SK-N-SH (cell line): Measurements from ENCODE around the gene TMUB1. TPM values are rescaled to one million over a fixed set of nuclear protein-coding genes. Genes with fewer than 3 reads are reported as not detected.

Experiments used
- CTCF ChIA-PET: fragments of 300-600, 350-600 bp; formaldehyde crosslinking; extraction: SDS; loops from one replicate; lab custom pipeline; 2021; lab: Yijun Ruan, JAX
- POLR2A ChIA-PET: fragments of 350-600 bp; sonication (Branson Sonifier 250); formaldehyde crosslinking; extraction: SDS; loops from one replicate; lab custom pipeline; 2020; ENCODE audit warnings: antibody characterized with exemption, inconsistent platforms; lab: Yijun Ruan, JAX
- DNase-seq: peaks from one replicate; pipeline ENCODE4 v3.0.0; 2012
- H2AFZ ChIP-seq: fragments of 200-600 bp; sonication (generic); 2 replicates; pipeline ENCODE4 v1.8.1; 2016; ENCODE audit warnings: antibody characterized with exemption, mild to moderate bottlenecking, low read depth
- H3F3A ChIP-seq: fragments of 200-600 bp; sonication (generic); replicated peaks from 2 replicates; pipeline ENCODE3; 2016; ENCODE audit warnings: antibody characterized with exemption, mild to moderate bottlenecking; ENCODE audit not compliant: insufficient read depth
- H3K27ac ChIP-seq, 2 experiments: fragments of 200-500 bp in 1 of 2; fragments of 200-600 bp in 1 of 2; sonication (Bioruptor generic) in 1 of 2; sonication (generic), shearing (Covaris generic) in 1 of 2; 2 replicates each; pipeline versions ENCODE4 v1.5.1 to v1.6.1; 2014 to 2016; ENCODE audit warnings: low read depth in 2 of 2, inconsistent platforms in 1 of 2, low read length in 1 of 2, mild to moderate bottlenecking in 1 of 2, mixed read lengths in 1 of 2
- H3K27me3 ChIP-seq: fragments of 200-600 bp; sonication (generic), shearing (Covaris generic); 2 replicates; pipeline ENCODE4 v1.6.1; 2016; ENCODE audit warnings: mixed run types; ENCODE audit not compliant: insufficient read depth
- H3K36me3 ChIP-seq, 2 experiments: fragments of 200-500 bp in 1 of 2; fragments of 200-600 bp in 1 of 2; sonication (Bioruptor generic) in 1 of 2; sonication (generic) in 1 of 2; replicated peaks in 1 of 2; 2 replicates each; pipeline versions ENCODE3 to v1.5.1; 2014 to 2016; ENCODE audit warnings: low read length in 1 of 2, mild to moderate bottlenecking in 1 of 2; ENCODE audit not compliant: insufficient read depth in 2 of 2, control insufficient read depth in 1 of 2
- H3K4me1 ChIP-seq, 2 experiments: fragments of 200-500 bp in 1 of 2; fragments of 200-600 bp in 1 of 2; sonication (Bioruptor generic) in 1 of 2; sonication (generic), shearing (Covaris generic) in 1 of 2; 2 replicates each; pipeline versions ENCODE4 v1.5.1 to v1.6.1; 2014 to 2016; ENCODE audit warnings: low read depth in 1 of 2, low read length in 1 of 2, mixed run types in 1 of 2; ENCODE audit not compliant: insufficient read depth in 2 of 2, control insufficient read depth in 1 of 2
- H3K4me2 ChIP-seq: fragments of 200-600 bp; sonication (generic), shearing (Covaris generic); 2 replicates; pipeline ENCODE4 v1.6.1; 2017; ENCODE audit warnings: mixed run types
- H3K4me3 ChIP-seq, 2 experiments: fragments of 200-500 bp in 1 of 2; fragments of 200-600 bp in 1 of 2; sonication (Bioruptor generic) in 1 of 2; sonication (generic), shearing (Covaris generic) in 1 of 2; 2 replicates each; pipeline versions ENCODE4 v1.5.1 to v1.8.1; 2014 to 2016; ENCODE audit warnings: low read depth in 2 of 2, inconsistent platforms in 1 of 2, low read length in 1 of 2, mild to moderate bottlenecking in 1 of 2, mixed read lengths in 1 of 2, moderate library complexity in 1 of 2
- H3K79me2 ChIP-seq: fragments of 200-600 bp; sonication (generic); 2 replicates; pipeline ENCODE4 v1.8.1; 2017; ENCODE audit warnings: mild to moderate bottlenecking; ENCODE audit not compliant: insufficient read depth
- H3K9ac ChIP-seq: fragments of 200-600 bp; sonication (generic); 2 replicates; pipeline ENCODE4 v1.6.1; 2017; ENCODE audit warnings: mixed run types
- H3K9me2 ChIP-seq: fragments of 200-600 bp; sonication (generic); 2 replicates; pipeline ENCODE4 v1.6.1; 2017; ENCODE audit warnings: mixed run types
- H3K9me3 ChIP-seq: fragments of 200-600 bp; sonication (generic); 2 replicates; pipeline ENCODE4 v1.6.1; 2017; ENCODE audit warnings: mixed run types, mild to moderate bottlenecking, moderate library complexity
- H4K20me1 ChIP-seq: fragments of 200-600 bp; sonication (generic); 2 replicates; pipeline ENCODE4 v1.6.1; 2017; ENCODE audit warnings: mild to moderate bottlenecking, mixed run types; ENCODE audit not compliant: insufficient read depth
- CHD2 ChIP-seq: fragments of 150-350 bp; IDR thresholded peaks from 2 replicates; pipeline ENCODE4 v1.6.1; 2018; ENCODE audit warnings: low read length; ENCODE audit not compliant: partially characterized antibody
- ELF1 ChIP-seq: IDR thresholded peaks from 2 replicates; pipeline ENCODE4 v1.4.0; 2012
- EZH2phosphoT487 ChIP-seq: fragments of 200-600 bp; sonication (generic); IDR thresholded peaks from 2 replicates; pipeline ENCODE4 v1.6.1; 2017; ENCODE audit warnings: low read depth, mixed run types, mild to moderate bottlenecking, antibody characterized with exemption, moderate library complexity, borderline replicate concordance
- FOXM1 ChIP-seq: IDR thresholded peaks from 2 replicates; pipeline ENCODE4 v1.4.0; 2012; ENCODE audit warnings: low read depth, mild to moderate bottlenecking
- GATA2 ChIP-seq: sonication (generic); formaldehyde crosslinking; IDR thresholded peaks from 2 replicates; pipeline ENCODE4 v1.5.0; 2020; ENCODE audit warnings: mild to moderate bottlenecking, missing genetic modification reagents
- JUND ChIP-seq: IDR thresholded peaks from 2 replicates; pipeline ENCODE4 v1.4.0; 2012
- MAX ChIP-seq: IDR thresholded peaks from 2 replicates; pipeline ENCODE4 v1.4.0; 2012; ENCODE audit warnings: low read depth
- MXI1 ChIP-seq: IDR thresholded peaks from 2 replicates; pipeline ENCODE4 v1.6.1; 2012; ENCODE audit warnings: mild to moderate bottlenecking, low read depth, low read length, improper control_type of control experiment
- NFIC ChIP-seq: IDR thresholded peaks from 2 replicates; pipeline ENCODE4 v1.4.0; 2012; ENCODE audit warnings: borderline replicate concordance
- RCOR1 ChIP-seq: fragments of 150-350 bp; IDR thresholded peaks from 2 replicates; pipeline ENCODE4 v1.6.1; 2017; ENCODE audit warnings: antibody characterized with exemption, low read length
- RXRA ChIP-seq: IDR thresholded peaks from 2 replicates; pipeline ENCODE4 v1.4.0; 2012; ENCODE audit warnings: low read depth, mild to moderate bottlenecking, borderline replicate concordance
- TAF1 ChIP-seq: IDR thresholded peaks from 2 replicates; pipeline ENCODE4 v1.6.1; 2012; ENCODE audit warnings: low read depth, mild to moderate bottlenecking, low read length, moderate library complexity, borderline replicate concordance
- TCF12 ChIP-seq: IDR thresholded peaks from 2 replicates; pipeline ENCODE4 v1.4.0; 2012
- TEAD4 ChIP-seq: IDR thresholded peaks from 2 replicates; pipeline ENCODE4 v1.4.0; 2012; ENCODE audit warnings: mild to moderate bottlenecking, borderline replicate concordance; ENCODE audit not compliant: insufficient read depth
- WGBS: methylation state at CpG from one replicate; pipeline ENCODE4 v1.1.6; 2017; ENCODE audit warnings: low lambda C conversion rate; 5-methylcytosine and 5-hydroxymethylcytosine counted together
- polyA plus RNA-seq, 3 experiments: library from polyadenylated mRNA; depleted of rRNA; stranded (reverse); fragments of >200 nt; gene quantifications; 2 replicates each; pipeline ENCODE4 v1.2.3, GENCODE V29; 2012
- TF ChIP-seq, protein P1 (sequence below): fragments of 200-600 bp; sonication (generic); IDR thresholded peaks from 2 replicates; pipeline ENCODE4 v1.6.1; 2017; ENCODE audit warnings: antibody characterized with exemption, mild to moderate bottlenecking, moderate library complexity

The TMUB1 gene
- polyA plus RNA-seq, 1 of the 3 experiments (the other 2 are of a cell fraction): 60.6 TPM

- Histone ChIP-seq H3K9ac (no peak overlapping the region), H3K9me2 (no peaks in the 10 kb centered on the region), H3F3A (no peaks in the 10 kb centered on the region), H3K4me2 (no peak overlapping the region), H3K9me3 (no peaks in the 10 kb centered on the region), H3K4me3 (no peak overlapping the region), H2AFZ (no peak overlapping the region), H3K79me2 (peaks cover 5% of the 10 kb centered on the region; the same call in 1 of the 2 replicates), H3K36me3 (peaks cover 20 to 89% of the 10 kb centered on the region in 2 experiments), H3K4me1 (peaks cover 0 to 34% of the 10 kb centered on the region in 2 experiments; a peak in 1 of 4 replicates), H3K27me3 (no peaks in the 10 kb centered on the region), H3K27ac (peak overlapping the region in 1 of 2 experiments; percentile 13; a peak in 1 of 4 replicates), H4K20me1 (peaks cover 9% of the 10 kb centered on the region; the same call in 1 of the 2 replicates)
- ChIA-PET CTCF (interaction anchor here (1.0 to 18.0 kb wide), 9 partner anchors 9 to 113 kb away, joined by 3 to 243 read pairs (median 7); partner anchors contain the start of gene GBX1), POLR2A (interaction anchor here (0.9 kb wide), 1 partner anchor 36 kb away, joined by 3 read pairs; no protein-coding TSS in a partner anchor)
- no peak for DNase-seq
- no peak for TF ChIP-seq RCOR1
- TF ChIP-seq TCF12: no peak
- TF ChIP-seq MAX: no peak
- TF ChIP-seq, protein P1, sequence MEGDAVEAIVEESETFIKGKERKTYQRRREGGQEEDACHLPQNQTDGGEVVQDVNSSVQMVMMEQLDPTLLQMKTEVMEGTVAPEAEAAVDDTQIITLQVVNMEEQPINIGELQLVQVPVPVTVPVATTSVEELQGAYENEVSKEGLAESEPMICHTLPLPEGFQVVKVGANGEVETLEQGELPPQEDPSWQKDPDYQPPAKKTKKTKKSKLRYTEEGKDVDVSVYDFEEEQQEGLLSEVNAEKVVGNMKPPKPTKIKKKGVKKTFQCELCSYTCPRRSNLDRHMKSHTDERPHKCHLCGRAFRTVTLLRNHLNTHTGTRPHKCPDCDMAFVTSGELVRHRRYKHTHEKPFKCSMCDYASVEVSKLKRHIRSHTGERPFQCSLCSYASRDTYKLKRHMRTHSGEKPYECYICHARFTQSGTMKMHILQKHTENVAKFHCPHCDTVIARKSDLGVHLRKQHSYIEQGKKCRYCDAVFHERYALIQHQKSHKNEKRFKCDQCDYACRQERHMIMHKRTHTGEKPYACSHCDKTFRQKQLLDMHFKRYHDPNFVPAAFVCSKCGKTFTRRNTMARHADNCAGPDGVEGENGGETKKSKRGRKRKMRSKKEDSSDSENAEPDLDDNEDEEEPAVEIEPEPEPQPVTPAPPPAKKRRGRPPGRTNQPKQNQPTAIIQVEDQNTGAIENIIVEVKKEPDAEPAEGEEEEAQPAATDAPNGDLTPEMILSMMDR: no peak
- no peak for TF ChIP-seq ELF1
- TF ChIP-seq CHD2: no peak
- WGBS: 93% methylated on average over 14 of the region's 17 CpGs
These were observed 47.5 kb upstream of the TMUB1 start for GRCh38 chr7:151130741-151131157.

GRCh38 chr7:151129960-151130591, 46.8 kb upstream of the TMUB1 start:
- H3K4me2 ChIP-seq: no peak overlapping the region
- no peak overlapping the region for H2AFZ ChIP-seq
- H3K27me3 ChIP-seq: no peaks in the 10 kb centered on the region
- no peak overlapping the region for H3K4me3 ChIP-seq
- no peaks in the 10 kb centered on the region for H3K9me3 ChIP-seq
- POLR2A ChIA-PET: no interaction called here
- H3K27ac ChIP-seq: no peak overlapping the region; a peak in 1 of 4 replicates
- H3K4me1 ChIP-seq: peaks cover 0 to 34% of the 10 kb centered on the region in 2 experiments; a peak in 1 of 4 replicates
- no peak overlapping the region for H3K9ac ChIP-seq
- no peak for DNase-seq
- CTCF ChIA-PET: interaction anchor here (0.9 to 18.0 kb wide), 7 partner anchors 9 to 112 kb away, joined by 3 to 243 read pairs (median 4); partner anchors contain the start of gene GBX1
- H3K9me2 ChIP-seq: no peaks in the 10 kb centered on the region
- H4K20me1 ChIP-seq: peaks cover 14% of the 10 kb centered on the region; the same call in 1 of the 2 replicates
- H3K79me2 ChIP-seq: peaks cover 8% of the 10 kb centered on the region; the same call in 1 of the 2 replicates
- TF ChIP-seq JUND (no peak), TAF1 (no peak), NFIC (no peak), EZH2phosphoT487 (no peak), MXI1 (no peak), TEAD4 (no peak), GATA2 (CRISPR knock-in tag) (no peak), RXRA (no peak), FOXM1 (no peak)
- TF ChIP-seq, all 33 proteins: peak for 0
- Histone ChIP-seq H3K36me3 (peaks cover 20 to 88% of the 10 kb centered on the region in 2 experiments), H3F3A (no peaks in the 10 kb centered on the region)
- WGBS: 100% methylated on average over 9 of the region's 9 CpGs
